OCI-LY1 (cell line): ENCODE results near the gene TAAR6.
"Not testable (repeated sequence)": the region's sequence is repeated elsewhere in the genome, so short reads cannot be mapped to it uniquely, and the experiment has no call there.

ENCODE experiments used
- EZH2 ChIP-seq: fragments of 200-600 bp; sonication (generic), shearing (Covaris generic); IDR thresholded peaks from 2 replicates; pipeline ENCODE4 v1.8.0; 2017; ENCODE audit warnings: borderline replicate concordance, mixed run types, mild to moderate bottlenecking, antibody characterized with exemption, low read length, moderate library complexity, mixed read lengths
- TF ChIP-seq, protein P1 (sequence below): fragments of 200-600 bp; sonication (generic), shearing (Covaris generic); IDR thresholded peaks from 2 replicates; pipeline ENCODE4 v1.5.1; 2017; ENCODE audit warnings: mild to moderate bottlenecking, antibody characterized with exemption, low read length, moderate library complexity, mixed read lengths

GRCh38 chr6:132560087-132560486, 10.0 kb upstream of the TAAR6 start:
- TF ChIP-seq, protein P1, sequence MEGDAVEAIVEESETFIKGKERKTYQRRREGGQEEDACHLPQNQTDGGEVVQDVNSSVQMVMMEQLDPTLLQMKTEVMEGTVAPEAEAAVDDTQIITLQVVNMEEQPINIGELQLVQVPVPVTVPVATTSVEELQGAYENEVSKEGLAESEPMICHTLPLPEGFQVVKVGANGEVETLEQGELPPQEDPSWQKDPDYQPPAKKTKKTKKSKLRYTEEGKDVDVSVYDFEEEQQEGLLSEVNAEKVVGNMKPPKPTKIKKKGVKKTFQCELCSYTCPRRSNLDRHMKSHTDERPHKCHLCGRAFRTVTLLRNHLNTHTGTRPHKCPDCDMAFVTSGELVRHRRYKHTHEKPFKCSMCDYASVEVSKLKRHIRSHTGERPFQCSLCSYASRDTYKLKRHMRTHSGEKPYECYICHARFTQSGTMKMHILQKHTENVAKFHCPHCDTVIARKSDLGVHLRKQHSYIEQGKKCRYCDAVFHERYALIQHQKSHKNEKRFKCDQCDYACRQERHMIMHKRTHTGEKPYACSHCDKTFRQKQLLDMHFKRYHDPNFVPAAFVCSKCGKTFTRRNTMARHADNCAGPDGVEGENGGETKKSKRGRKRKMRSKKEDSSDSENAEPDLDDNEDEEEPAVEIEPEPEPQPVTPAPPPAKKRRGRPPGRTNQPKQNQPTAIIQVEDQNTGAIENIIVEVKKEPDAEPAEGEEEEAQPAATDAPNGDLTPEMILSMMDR, result not testable (repeated sequence)
- TF ChIP-seq EZH2, result not testable (repeated sequence)
